ENCODE data around the gene NFIC.
"Not testable (repeated sequence)": the region's sequence is repeated elsewhere in the genome, so short reads cannot be mapped to it uniquely, and the experiment has no call there.

NFIC gene

DNA sequence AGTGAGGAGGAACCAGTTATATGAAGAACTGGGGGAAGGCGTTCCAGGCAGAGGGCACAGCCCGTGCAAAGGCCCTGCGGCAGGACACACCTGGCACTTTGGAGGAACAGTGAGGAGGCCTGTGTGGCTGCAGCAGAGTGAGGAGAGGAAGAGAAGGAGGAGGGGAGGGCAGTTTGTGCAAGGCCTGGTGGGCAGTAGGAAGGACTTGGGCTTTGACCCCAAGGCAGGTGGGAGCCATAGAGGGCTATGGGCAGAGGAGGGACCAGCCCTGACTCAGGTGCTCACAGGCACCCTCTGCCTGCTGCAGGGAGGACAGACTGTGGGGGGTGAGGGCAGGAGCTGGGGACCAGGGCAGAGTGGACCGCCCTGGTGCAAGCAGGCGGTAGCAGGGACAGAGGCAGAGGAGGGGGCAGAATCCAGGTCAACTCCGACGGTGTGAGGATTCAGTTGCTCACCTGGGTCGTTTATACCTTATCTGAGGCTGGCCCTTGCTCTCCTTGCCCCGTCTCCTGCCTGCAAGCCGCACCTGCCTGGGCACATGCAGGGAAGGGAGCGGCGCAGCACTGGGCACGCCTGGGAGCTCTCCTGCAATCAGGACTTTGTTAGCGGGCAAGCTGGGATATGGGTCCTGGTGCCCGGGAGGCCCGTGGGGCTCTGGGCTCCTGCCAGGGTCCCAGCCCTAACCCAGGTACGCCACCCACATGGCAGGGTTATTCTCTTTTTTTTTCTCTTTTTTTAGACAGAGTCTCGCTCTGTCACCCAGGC is 34.8 kb downstream of the NFIC start:
- no peak for DNase-seq

GRCh38 chr19:3402631-3403443 is 36.5 kb downstream of the NFIC start:
- DNase-seq: no peak

DNA sequence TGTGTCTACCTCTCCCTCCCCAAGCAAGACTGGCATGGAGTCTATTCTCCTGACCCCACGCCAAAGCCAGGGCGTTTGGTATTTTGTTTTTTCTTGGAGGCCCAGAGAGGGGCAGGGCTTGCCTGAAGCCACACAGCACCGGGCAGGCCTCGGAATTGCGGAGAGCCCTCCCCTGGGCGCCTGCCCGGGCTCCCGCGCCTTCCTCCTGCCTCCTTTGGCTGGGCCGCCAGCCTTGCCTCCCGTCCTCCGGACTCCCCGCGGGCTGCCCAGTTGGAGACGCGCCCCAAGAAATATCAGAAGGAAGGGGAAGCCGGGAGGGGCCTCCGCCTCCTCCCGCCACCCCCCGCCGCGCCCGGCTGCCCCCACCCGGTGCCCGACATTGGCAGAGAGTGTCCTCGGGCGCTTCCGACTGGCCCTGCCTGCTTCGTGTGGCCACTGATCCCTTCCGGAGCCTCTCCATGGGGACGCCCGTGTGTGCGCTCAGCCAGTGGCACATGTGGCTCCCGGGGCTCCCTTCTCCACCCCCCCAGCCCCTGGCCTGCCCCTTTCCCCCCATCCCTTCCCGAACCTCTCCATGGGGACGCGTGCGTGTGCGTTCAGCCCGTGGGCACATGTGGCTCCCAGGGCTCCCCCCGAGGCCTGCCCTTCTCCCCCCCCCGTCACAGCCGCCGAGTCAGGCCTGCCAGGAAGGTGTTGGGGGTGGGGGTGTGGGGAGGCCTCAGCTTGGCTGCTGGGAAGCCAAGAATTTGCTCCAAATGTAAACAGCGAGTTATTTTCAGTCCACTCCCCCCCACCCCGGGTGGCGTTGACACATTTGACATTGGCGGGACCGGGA is 37.3 kb downstream of the NFIC start:
- no peak for DNase-seq

GRCh38 chr19:3404324-3405260 is 38.2 kb downstream of the NFIC start:
- DNase-seq: no peak

DNA sequence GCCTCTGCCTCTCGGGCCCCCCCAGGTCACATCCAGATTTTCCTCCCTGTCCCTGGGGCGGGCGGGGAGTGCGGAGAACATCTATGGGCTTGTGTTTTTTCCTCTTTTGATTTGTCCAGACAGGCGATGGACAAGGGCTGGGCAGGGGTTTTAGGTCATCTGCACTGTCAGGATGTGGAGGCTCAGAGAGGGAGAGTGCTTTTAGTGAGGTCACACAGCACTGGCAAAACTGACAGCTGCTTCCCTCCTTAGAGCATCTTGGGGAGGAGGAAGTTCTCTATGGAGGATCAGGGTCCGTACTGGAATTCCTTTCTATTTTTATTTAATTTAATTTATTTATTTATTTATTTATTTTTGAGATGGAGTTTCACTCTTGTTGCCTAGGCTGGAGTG is 38.9 kb downstream of the NFIC start:
- no peak for DNase-seq

DNA sequence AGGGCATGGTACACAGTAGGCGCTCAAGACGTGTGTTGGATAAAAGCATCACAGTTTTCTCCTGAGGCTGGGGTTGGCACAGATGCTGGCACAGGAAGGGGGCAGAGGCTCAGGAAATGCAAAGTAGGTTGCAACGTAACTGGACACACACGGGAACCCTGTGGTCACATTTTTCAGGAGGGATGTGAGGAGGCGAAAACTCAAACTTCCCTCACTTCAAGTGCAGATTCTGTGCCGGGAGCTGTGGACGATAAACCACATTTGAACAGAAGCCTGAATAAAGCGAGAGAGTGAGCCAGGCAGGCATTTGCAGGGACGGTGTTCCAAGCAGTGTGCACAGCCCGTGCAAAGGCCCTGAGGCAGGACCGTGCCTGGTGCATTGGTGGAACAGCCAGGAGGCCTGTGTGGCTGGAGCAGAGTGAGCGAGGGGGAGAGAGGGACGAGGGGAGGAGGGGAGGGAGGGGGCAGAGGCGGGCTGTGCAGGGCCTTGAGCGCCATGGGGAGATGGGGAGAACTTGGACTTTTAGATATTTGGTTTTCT is 40.3 kb downstream of the NFIC start:
- no peak for DNase-seq

DNA sequence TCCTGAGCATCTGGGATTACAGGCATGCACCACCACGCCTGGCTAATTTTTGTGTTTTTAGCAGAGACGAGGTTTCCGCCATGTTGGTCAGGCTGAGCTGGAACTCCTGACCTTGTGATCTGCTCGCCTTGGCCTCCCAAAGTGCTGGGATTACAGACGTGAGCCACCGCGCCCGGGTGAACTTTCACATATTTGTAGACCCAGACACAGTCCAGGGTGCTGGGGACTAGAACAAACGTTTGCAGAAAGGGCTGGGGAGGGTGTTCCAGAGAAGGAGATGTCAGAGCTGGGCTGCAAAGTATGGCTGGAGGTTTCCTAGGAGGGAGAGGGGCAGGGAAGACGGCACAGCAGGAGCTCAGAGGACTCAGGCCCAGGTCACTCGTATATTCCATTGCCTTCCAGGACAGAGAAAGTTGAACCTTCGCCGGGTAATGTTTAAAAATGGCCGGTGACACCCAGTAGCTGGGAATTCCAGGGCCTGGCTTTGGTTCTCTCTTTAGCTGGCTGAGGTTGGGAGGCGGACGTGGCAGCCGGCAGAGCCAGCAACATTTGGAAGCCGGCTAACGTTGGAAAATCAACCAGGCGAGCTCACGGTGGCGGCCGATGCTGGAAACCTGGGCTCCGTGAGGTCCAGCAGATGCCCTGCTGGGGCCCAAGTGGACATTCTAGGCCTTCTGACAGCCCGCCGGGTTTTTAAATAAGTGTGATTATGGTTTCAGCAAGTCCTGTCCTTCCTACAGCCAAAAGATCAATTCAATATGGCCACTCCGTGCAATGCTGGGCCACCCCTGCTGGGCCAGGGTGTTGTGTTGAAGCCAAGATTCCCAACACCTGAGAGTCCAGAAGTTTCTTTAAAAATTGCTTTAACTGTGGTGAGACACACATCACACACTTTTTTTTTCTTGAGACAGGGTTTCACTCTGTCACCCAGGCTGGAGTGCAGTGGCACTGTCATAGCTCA is 41.5 kb downstream of the NFIC start:
- DNase-seq: no peak

DNA sequence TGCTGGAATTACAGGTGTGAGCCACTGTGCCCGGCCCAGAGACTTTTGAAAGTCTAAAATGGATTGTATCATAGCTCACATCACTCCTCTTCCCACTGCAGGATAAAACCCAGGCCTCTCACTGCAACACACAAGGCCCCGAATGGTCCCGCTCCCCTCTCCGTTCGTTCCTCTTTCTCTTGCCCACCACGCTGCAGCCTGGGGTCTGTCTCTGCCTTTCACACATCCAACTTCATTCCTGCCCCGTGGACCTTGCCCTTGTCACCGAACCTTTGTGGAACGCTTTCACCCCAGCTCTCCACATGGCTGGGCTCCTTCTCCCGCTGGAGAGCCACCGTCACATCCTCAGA is 42.6 kb downstream of the NFIC start:
- DNase-seq: no peak

DNA sequence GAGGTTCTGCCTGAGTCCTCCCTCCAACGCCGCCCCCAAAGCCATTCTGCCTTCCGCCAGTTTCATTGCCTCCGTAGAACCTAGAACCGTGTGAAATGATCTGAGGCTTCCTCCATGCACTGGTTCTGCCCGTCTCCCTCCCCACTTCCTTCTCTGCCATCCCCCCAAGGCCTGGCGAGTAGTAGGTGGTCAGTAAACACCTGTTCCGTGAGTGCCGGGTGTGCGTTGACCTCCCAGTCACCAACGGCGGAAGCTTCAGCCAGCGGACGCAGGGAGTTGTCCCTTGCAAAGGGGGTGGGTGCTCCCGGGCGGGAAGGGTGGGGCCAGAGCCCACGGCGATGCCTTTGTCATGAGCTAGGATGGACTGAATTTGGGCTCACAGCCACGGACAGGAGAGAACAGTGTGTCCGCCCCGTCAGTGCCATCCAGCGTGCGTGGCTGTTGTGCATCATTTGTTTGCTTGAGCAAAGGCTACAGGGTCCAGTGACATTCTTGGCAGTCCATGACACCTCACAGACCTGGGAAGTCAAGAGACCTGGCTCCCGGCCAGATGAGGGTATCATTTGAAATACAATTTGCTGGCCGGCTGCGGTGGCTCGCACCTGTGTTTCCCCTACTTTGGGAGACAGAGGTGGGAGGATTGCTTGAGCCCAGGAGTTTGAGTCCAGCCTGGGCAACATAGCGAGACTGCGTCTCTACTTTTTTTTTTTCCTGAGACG is 43.1 kb downstream of the NFIC start:
- no peak for DNase-seq

- no peak for DNase-seq
Observed at GRCh38 chr19:3411636-3412035, 45.3 kb downstream of the NFIC start.

GRCh38 chr19:3412066-3412465 is 45.7 kb downstream of the NFIC start:
- no peak for DNase-seq

DNA sequence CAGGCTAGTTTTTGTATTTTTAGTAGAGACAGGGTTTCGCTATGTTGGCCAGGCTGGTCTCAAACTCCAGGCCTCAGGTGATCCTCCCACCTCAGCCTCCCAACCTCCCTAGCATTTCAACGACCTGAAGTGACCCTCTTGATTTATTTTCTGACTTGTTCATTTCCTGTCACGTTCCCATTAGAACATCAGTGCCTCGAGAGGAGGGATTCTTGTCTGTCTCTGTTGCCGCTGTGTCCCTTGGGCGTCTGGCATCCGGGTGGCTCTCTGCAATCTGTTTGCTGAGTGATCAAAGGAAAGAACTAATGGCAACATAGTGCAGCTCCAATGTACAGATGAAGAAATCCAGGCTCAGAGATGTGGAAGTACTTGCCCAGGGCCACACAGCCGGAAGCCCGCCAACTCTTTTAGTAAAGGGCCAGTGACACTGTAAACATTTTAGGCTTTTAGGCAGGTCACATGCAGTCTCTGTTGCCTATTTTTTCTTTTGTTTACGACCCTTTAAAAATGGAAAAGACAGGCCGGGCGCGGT is 47.5 kb downstream of the NFIC start:
- no peak for DNase-seq

DNA sequence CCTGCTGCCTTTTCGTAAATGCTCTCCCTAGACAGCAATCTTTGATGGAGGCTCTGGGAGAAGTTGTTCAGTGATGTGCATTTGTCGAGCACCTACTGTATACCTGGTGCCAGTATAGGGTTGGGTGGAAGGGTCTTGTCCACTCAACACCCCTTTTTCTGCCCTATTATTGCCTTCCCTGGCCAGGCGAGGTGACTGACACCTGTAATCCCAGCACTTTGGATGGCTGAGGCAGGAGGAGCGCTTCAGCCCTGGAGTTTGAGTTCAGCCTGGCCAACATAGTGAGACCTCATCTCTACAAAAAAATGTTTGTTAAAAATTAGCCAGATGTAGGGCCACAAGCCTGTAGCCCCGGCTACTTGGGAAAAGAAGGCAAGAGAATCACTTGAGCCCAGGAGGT is 49.3 kb downstream of the NFIC start:
- no peak for DNase-seq

DNA sequence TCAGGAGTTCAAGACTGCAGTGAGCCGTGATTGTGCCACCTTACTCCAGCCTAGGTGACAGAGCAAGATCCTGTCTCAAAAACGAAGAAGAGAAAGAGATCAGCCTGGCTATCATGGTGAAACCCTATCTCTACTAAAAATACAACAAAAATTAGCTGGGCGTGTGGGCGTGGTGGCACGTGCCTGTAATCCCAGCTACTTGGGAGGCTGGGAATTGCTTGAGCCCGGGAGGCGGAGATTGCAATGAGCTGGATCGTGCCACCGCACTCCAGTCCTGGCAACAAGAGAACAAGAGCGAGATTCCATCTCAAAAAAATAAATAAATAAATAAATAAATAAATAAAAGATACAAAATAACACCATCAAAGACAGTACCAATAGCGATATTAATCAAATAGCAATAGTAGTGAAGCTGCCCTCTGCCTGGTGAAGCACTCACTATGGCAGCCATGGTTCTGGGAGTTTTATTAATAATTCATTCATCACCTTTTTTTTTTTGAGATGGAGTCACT is 53.9 kb downstream of the NFIC start:
- DNase-seq: no peak

- DNase-seq: no peak
Observed at GRCh38 chr19:3420909-3421619, 54.7 kb downstream of the NFIC start.

DNA sequence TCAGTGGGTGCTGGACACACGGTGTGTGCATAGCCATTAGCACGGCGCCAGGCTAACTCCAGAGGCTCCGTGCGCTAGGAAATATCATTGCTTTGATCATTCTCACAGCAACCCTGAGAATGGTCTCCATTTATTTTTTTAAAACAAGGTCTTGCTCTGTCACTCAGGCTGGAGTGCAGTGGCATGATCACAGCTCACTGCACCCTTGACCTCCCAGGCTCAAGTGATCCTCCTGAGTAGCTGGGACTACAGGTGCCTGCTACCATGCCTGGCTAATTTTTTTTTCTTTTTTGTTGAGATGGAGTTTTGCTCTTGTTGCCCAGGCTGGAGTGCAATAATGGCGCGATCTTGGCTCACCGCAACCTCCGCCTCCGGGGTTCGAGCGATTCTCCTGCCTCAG is 55.3 kb downstream of the NFIC start:
- not testable (repeated sequence) for DNase-seq

GRCh38 chr19:3423183-3423829 is 56.9 kb downstream of the NFIC start:
- no peak for DNase-seq

DNA sequence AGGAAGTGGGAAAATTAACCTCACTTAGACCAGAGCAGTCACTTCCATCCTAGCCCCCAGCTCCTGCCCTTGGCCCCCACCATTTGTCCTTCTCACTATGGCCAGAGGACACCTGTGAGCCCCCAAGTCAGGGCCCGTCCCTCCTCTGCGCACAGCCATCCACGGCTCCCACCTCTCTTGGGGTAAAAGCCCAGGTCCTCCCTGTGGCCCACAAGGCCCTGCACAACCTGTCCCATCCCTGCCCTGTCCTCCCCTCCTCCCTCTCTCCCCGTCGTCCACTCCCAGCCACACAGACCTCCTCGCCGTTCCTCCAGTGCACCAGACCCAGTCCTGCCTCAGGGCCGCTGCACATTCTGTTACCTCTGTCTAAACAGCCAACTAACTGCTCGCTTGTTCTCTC is 60.0 kb downstream of the NFIC start:
- DNase-seq: no peak

DNA sequence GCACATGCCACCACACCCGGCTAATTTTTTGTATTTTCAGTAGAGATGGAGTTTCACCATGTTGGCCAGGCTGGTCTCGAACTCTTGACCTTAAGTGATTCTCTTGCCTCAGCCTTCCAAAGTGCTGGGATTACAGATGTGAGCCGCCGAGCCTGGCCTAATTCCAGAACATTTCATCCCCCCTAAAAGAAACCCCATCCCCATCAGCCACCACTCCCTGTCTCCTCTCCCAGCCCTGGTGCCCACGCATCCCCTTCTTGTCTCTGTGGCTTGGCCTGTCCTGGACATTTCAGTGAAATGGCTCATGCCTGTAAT is 63.9 kb downstream of the NFIC start:
- not testable (repeated sequence) for DNase-seq

Data from RPMI8226 (cell line).